DND-41 (cell line): Measurements from ENCODE around the gene GCKR.

ENCODE experiments used
- ATAC-seq: fragments of 200-7000 bp; cut with Tn5 transposase; 3 replicates; pipeline ENCODE4 v1.9.1; 2021; ENCODE audit warnings: low read depth; ENCODE audit not compliant: insufficient read depth
- DNase-seq: peaks from one replicate; pipeline ENCODE4 v3.0.0-alpha.2; 2020
- H2AFZ ChIP-seq: 2 replicates; pipeline ENCODE4 v1.6.0; 2012; ENCODE audit warnings: low read depth, low read length
- H3K27ac ChIP-seq: 2 replicates; pipeline ENCODE4 v1.5.1; 2012; ENCODE audit warnings: low read length, inconsistent platforms
- H3K27me3 ChIP-seq: fragments of 200-600 bp; sonication (generic); 2 replicates; pipeline ENCODE4 v1.6.0; 2012; ENCODE audit warnings: low read length, mild to moderate bottlenecking, inconsistent platforms; ENCODE audit not compliant: insufficient read depth, poor library complexity
- H3K36me3 ChIP-seq: 2 replicates; pipeline ENCODE4 v1.5.1; 2012; ENCODE audit warnings: low read length, inconsistent platforms; ENCODE audit not compliant: insufficient read depth
- H3K4me1 ChIP-seq: 2 replicates; pipeline ENCODE4 v1.5.1; 2012; ENCODE audit warnings: mild to moderate bottlenecking, low read length; ENCODE audit not compliant: insufficient read depth
- H3K4me2 ChIP-seq: 2 replicates; pipeline ENCODE4 v1.6.0; 2012; ENCODE audit warnings: mild to moderate bottlenecking, moderate library complexity, low read length, inconsistent platforms; ENCODE audit not compliant: insufficient read depth
- H3K4me3 ChIP-seq, 2 experiments: fragments of 200-600 bp in 1 of 2; shearing (Covaris generic) in 1 of 2; 2 replicates each; pipeline ENCODE4 v1.5.1; 2012 to 2016; ENCODE audit warnings: inconsistent platforms in 2 of 2, low read length in 2 of 2, mild to moderate bottlenecking in 2 of 2, low read depth in 1 of 2, moderate library complexity in 1 of 2
- H3K79me2 ChIP-seq: 2 replicates; pipeline ENCODE4 v1.6.0; 2012; ENCODE audit warnings: low read length, inconsistent platforms; ENCODE audit not compliant: insufficient read depth
- H3K9ac ChIP-seq: 2 replicates; pipeline ENCODE4 v1.6.0; 2012; ENCODE audit warnings: low read depth, mild to moderate bottlenecking, inconsistent platforms, low read length, moderate library complexity
- H3K9me3 ChIP-seq: 2 replicates; pipeline ENCODE4 v1.5.1; 2012; ENCODE audit warnings: low read length, moderate library complexity, mild to moderate bottlenecking, inconsistent platforms; ENCODE audit not compliant: insufficient read depth, severe bottlenecking
- H4K20me1 ChIP-seq: 2 replicates; pipeline ENCODE4 v1.6.0; 2012; ENCODE audit warnings: low read length; ENCODE audit not compliant: insufficient read depth
- EZH2 ChIP-seq: IDR thresholded peaks from 3 replicates; pipeline ENCODE4 v1.6.1; 2012; ENCODE audit warnings: borderline replicate concordance, low read depth, mild to moderate bottlenecking, moderate library complexity, low read length, inconsistent platforms; ENCODE audit not compliant: severe bottlenecking
- TF ChIP-seq, protein P1 (sequence below): IDR thresholded peaks from 2 replicates; pipeline ENCODE4 v1.5.1; 2012; ENCODE audit warnings: borderline replicate concordance, low read length, moderate library complexity, mild to moderate bottlenecking; ENCODE audit not compliant: poor library complexity, severe bottlenecking; ENCODE audit errors: extremely low read depth

GCKR gene

DNA sequence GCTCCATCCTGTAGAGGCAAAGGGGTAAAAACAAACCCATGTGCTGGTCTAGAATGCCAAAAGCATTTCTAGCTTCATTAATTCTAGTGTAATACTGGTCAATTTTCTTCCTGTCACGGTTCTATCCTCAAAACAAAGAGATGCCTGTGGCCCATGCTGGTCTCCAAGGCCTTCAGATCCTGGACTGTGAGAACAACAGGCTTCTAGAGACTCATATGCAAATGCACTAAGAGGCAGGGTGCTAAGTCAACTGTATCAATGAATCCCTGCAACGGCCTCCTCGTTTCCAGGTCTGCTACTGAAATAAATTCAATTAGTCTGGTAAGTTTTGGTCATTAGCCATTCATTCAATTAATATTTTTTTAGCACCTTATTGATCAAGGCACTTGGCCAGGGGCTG is 11.1 kb upstream of the GCKR start:
- Histone ChIP-seq H4K20me1 (no peaks in the 10 kb centered on the region), H3K9ac (no peak overlapping the region), H2AFZ (no peak overlapping the region), H3K27me3 (peaks cover 6% of the 10 kb centered on the region), H3K27ac (no peak overlapping the region), H3K79me2 (no peaks in the 10 kb centered on the region), H3K4me3 (no peak overlapping the region), H3K4me1 (no peaks in the 10 kb centered on the region), H3K4me2 (no peak overlapping the region), H3K36me3 (no peaks in the 10 kb centered on the region), H3K9me3 (no peaks in the 10 kb centered on the region)
- ATAC-seq (no peak), DNase-seq (no peak)
- TF ChIP-seq, protein P1, sequence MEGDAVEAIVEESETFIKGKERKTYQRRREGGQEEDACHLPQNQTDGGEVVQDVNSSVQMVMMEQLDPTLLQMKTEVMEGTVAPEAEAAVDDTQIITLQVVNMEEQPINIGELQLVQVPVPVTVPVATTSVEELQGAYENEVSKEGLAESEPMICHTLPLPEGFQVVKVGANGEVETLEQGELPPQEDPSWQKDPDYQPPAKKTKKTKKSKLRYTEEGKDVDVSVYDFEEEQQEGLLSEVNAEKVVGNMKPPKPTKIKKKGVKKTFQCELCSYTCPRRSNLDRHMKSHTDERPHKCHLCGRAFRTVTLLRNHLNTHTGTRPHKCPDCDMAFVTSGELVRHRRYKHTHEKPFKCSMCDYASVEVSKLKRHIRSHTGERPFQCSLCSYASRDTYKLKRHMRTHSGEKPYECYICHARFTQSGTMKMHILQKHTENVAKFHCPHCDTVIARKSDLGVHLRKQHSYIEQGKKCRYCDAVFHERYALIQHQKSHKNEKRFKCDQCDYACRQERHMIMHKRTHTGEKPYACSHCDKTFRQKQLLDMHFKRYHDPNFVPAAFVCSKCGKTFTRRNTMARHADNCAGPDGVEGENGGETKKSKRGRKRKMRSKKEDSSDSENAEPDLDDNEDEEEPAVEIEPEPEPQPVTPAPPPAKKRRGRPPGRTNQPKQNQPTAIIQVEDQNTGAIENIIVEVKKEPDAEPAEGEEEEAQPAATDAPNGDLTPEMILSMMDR: no peak
- no peak for TF ChIP-seq EZH2

DNA sequence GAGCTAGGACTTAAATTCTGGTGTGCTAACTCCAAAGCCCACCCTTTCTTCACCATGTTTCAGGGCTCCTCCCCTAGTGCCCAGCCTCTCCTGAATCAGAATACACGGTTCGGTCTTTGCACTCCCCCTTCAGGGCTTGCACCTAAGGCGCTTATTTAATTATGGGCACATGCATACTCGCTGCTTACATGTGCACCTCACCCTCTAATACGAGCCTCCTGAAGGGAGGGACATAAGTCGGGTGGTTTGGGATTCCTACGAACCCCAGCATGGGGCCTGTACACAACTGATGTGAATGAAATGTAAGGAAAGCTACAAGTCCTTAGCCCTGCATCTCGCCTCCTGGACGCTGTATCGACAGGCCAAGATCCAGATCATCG is 7.5 kb upstream of the GCKR start:
- no peak overlapping the region for H3K27ac ChIP-seq
- no peaks in the 10 kb centered on the region for H3K36me3 ChIP-seq
- H2AFZ ChIP-seq: no peak overlapping the region
- H4K20me1 ChIP-seq: no peaks in the 10 kb centered on the region
- no peak overlapping the region for H3K4me3 ChIP-seq
- ATAC-seq (no peak), DNase-seq (no peak)
- H3K4me2 ChIP-seq: no peak overlapping the region
- H3K9me3 ChIP-seq: no peaks in the 10 kb centered on the region
- H3K4me1 ChIP-seq: no peaks in the 10 kb centered on the region
- H3K79me2 ChIP-seq: no peaks in the 10 kb centered on the region
- H3K9ac ChIP-seq: no peak overlapping the region
- TF ChIP-seq EZH2: no peak
- TF ChIP-seq, protein P1: no peak
- H3K27me3 ChIP-seq: peaks cover 6% of the 10 kb centered on the region

DNA sequence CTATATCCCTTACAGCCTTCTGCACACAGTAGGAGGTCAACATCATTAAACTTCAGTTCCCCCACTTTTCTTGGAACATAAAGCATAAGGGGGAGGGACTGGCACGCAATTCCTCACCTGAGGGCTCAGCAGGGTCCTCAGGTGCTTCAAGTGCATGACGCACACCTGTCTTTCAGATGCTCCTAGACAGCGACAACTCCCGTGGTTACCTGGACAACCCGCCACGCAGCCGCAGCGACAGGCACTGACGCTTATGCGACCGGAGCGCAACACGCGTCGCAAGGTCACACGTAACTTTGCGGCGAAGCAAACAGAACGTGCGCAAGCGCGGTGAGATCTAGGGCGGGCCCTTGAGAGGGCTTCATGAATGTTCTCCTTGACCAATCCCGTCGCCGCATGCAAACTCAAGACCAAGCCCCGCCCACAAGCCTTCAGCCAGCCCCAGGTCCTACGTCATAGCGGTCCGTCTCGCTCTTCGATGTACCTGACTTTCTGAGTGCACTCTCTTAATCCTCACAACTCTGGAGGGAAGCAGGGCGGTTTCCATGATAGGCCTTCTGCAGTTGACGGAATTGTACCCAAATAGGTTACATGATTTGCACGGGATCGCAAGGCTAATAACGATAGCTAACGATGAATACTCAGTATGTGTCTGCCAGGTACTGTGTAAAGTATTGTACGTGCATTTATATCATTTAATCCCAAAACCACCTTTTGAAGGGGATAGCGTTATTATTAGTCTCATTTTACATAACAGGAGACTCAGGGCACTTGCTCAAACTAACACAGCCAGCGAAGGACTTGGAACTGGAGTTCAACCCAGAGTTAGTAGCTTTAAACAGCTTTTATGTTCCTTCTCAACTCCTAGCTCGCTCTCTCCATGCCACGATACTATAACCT is 6.9 kb upstream of the GCKR start, which contains the start of gene IFT172:
Gene IFT172 (minus strand): TSS at position 246 of the 900 bp plus-strand sequence. CDS start 90 bp downstream, at position 156.
- Histone ChIP-seq H3K79me2 (no peaks in the 10 kb centered on the region), H3K4me2 (no peak within 1 kb of the TSS), H3K27ac (no peak within 1 kb of the TSS), H3K36me3 (no peaks in the 10 kb centered on the region), H2AFZ (no peak within 1 kb of the TSS), H3K4me3 (no peak within 1 kb of the TSS), H3K27me3 (peaks cover 6% of the 10 kb centered on the region), H3K9me3 (no peaks in the 10 kb centered on the region), H4K20me1 (no peaks in the 10 kb centered on the region), H3K9ac (no peak within 1 kb of the TSS), H3K4me1 (no peaks in the 10 kb centered on the region)
- TF ChIP-seq, protein P1: no peak
- no peak for TF ChIP-seq EZH2
- no peak for ATAC-seq
- DNase-seq: no peak
